Upper lobe of right lung (tissue), 1 donor: ENCODE measurements around the gene SH3D19. TPM values are rescaled to one million over a fixed set of nuclear protein-coding genes. Genes with fewer than 3 reads are reported as not detected.

Experiments
- ATAC-seq: fragments of 200-7000 bp; cut with Tn5 transposase; one replicate; pipeline ENCODE4 v1.9.1; 2020; ENCODE audit warnings: mild to moderate bottlenecking, moderate library complexity
- DNase-seq: peaks from one replicate; pipeline ENCODE4 v3.0.0-alpha.2; 2020
- H3K27ac ChIP-seq: fragments of 200-600 bp; one replicate; pipeline ENCODE4 v1.8.0; 2022
- H3K27me3 ChIP-seq: fragments of 200-600 bp; one replicate; pipeline ENCODE4 v1.8.0; 2022; ENCODE audit warnings: mild to moderate bottlenecking
- H3K36me3 ChIP-seq: fragments of 200-600 bp; one replicate; pipeline ENCODE4 v1.8.0; 2022
- H3K4me1 ChIP-seq: fragments of 200-600 bp; one replicate; pipeline ENCODE4 v1.8.0; 2022
- H3K4me3 ChIP-seq: fragments of 200-600 bp; one replicate; pipeline ENCODE4 v1.8.0; 2022; ENCODE audit warnings: mild to moderate bottlenecking
- H3K9me3 ChIP-seq: fragments of 200-600 bp; one replicate; pipeline ENCODE4 v1.8.0; 2022
- CTCF ChIP-seq: fragments of 200-600 bp; IDR thresholded peaks from one replicate; pipeline ENCODE4 v1.8.0; 2022; ENCODE audit warnings: antibody characterized with exemption
- intact Hi-C: fragments of 100-400 bp; cut with DNase I; formaldehyde crosslinking; loops from one replicate; pipeline ENCODE4 v1.11.0; 2022
- total RNA-seq: library from RNA; stranded (reverse); fragmentation: NEBNext Ultra II Directional; extraction: Animal tissue kit (Norgen Biotek cat#: 25700); gene quantifications from one replicate; pipeline ENCODE4 v1.2.1, GENCODE V29; 2021
- donor health status: DM: no; HTN: yes; CAD: no; lungs with severe emphysema.

Gene SH3D19
- total RNA-seq, 1 donor from 2014 or later = 125 TPM

GRCh38 chr4:151344948-151345347, 19.5 kb upstream of the SH3D19 start:
- TF ChIP-seq CTCF = no peak
- intact Hi-C loops = no loop called here
- Histone ChIP-seq H3K36me3 (no peaks in the 10 kb centered on the region), H3K9me3 (no peaks in the 10 kb centered on the region), H3K27me3 (no peaks in the 10 kb centered on the region), H3K27ac (no peak overlapping the region), H3K4me3 (no peak overlapping the region), H3K4me1 (no peaks in the 10 kb centered on the region)
- ATAC-seq = no peak
- no peak for DNase-seq

- H3K36me3 ChIP-seq = no peaks in the 10 kb centered on the region
Observed at GRCh38 chr4:151340751-151341385, 15.5 kb upstream of the SH3D19 start.

GRCh38 chr4:151339467-151339866, 14.1 kb upstream of the SH3D19 start:
- no peaks in the 10 kb centered on the region for H3K4me1 ChIP-seq
- intact Hi-C loops = no loop called here
- H3K4me3 ChIP-seq = no peak overlapping the region
- no peak for TF ChIP-seq CTCF
- H3K27me3 ChIP-seq = no peaks in the 10 kb centered on the region
- no peak for DNase-seq
- H3K27ac ChIP-seq = no peak overlapping the region
- H3K9me3 ChIP-seq = no peaks in the 10 kb centered on the region
- H3K36me3 ChIP-seq = no peaks in the 10 kb centered on the region
- ATAC-seq = no peak

More at GRCh38 chr4:151340751-151341385, 15.5 kb upstream of the SH3D19 start:
- H3K9me3 ChIP-seq = no peaks in the 10 kb centered on the region
- H3K4me3 ChIP-seq = no peak overlapping the region
- no peaks in the 10 kb centered on the region for H3K4me1 ChIP-seq
- no peak for TF ChIP-seq CTCF
- no peak for ATAC-seq
- intact Hi-C loops = no loop called here
- H3K27ac ChIP-seq = no peak overlapping the region
- no peaks in the 10 kb centered on the region for H3K27me3 ChIP-seq
- DNase-seq = no peak

GRCh38 chr4:151331276-151332042, 6.1 kb upstream of the SH3D19 start:
- intact Hi-C loops = no loop called here
- no peaks in the 10 kb centered on the region for H3K27me3 ChIP-seq
- no peak overlapping the region for H3K27ac ChIP-seq
- no peak overlapping the region for H3K4me3 ChIP-seq
- DNase-seq (no peak), ATAC-seq (no peak)
- no peaks in the 10 kb centered on the region for H3K36me3 ChIP-seq
- H3K4me1 ChIP-seq = no peaks in the 10 kb centered on the region
- no peaks in the 10 kb centered on the region for H3K9me3 ChIP-seq
- TF ChIP-seq CTCF = no peak

GRCh38 chr4:151329217-151330007, 4.0 kb upstream of the SH3D19 start:
- intact Hi-C loops = no loop called here
- ATAC-seq = no peak

More at GRCh38 chr4:151329217-151330007, 4.0 kb upstream of the SH3D19 start:
- no peaks in the 10 kb centered on the region for H3K27me3 ChIP-seq
- H3K9me3 ChIP-seq = no peaks in the 10 kb centered on the region
- no peak for TF ChIP-seq CTCF
- no peaks in the 10 kb centered on the region for H3K36me3 ChIP-seq
- DNase-seq = no peak
- no peak overlapping the region for H3K27ac ChIP-seq
- no peaks in the 10 kb centered on the region for H3K4me1 ChIP-seq
- H3K4me3 ChIP-seq = no peak overlapping the region
